OCI-LY1 (cell line): ENCODE results near the gene VPS35L.
A peak's percentile ranks its signal among the peaks of the same experiment; 100 is the strongest.

Source experiments
- H2AFZ ChIP-seq: fragments of 200-600 bp; sonication (generic), shearing (Covaris generic); 2 replicates; pipeline ENCODE4 v1.6.0; 2014; ENCODE audit warnings: antibody characterized with exemption, mild to moderate bottlenecking, low read length
- H3F3A ChIP-seq: fragments of 200-600 bp; sonication (generic), shearing (Covaris generic); 2 replicates; pipeline ENCODE4 v1.6.0; 2014; ENCODE audit warnings: mild to moderate bottlenecking, antibody characterized with exemption, low read length, moderate library complexity; ENCODE audit not compliant: insufficient read depth
- H3K27ac ChIP-seq: fragments of 200-600 bp; sonication (generic); 2 replicates; pipeline ENCODE4 v1.5.1; 2014; ENCODE audit warnings: low read length, mixed run types, mild to moderate bottlenecking, low read depth; ENCODE audit not compliant: poor library complexity, severe bottlenecking
- H3K27me3 ChIP-seq: fragments of 200-600 bp; sonication (generic); 2 replicates; pipeline ENCODE4 v1.6.0; 2014; ENCODE audit warnings: antibody characterized with exemption, mild to moderate bottlenecking, low read length, moderate library complexity; ENCODE audit not compliant: insufficient read depth
- H3K36me3 ChIP-seq: fragments of 200-600 bp; sonication (generic); 2 replicates; pipeline ENCODE4 v1.6.1; 2014; ENCODE audit warnings: mild to moderate bottlenecking, antibody characterized with exemption, low read length, moderate library complexity, mixed read lengths; ENCODE audit not compliant: insufficient read depth
- H3K4me1 ChIP-seq: fragments of 200-600 bp; sonication (generic); 2 replicates; pipeline ENCODE4 v1.5.1; 2014; ENCODE audit warnings: mild to moderate bottlenecking, low read length, moderate library complexity; ENCODE audit not compliant: insufficient read depth, severe bottlenecking
- H3K4me2 ChIP-seq: fragments of 200-600 bp; sonication (generic), shearing (Covaris generic); 2 replicates; pipeline ENCODE4 v1.6.1; 2014; ENCODE audit warnings: low read length
- H3K4me3 ChIP-seq: fragments of 200-600 bp; sonication (generic); 2 replicates; pipeline ENCODE4 v1.5.1; 2014; ENCODE audit warnings: low read length, low read depth, mild to moderate bottlenecking, mixed read lengths; ENCODE audit not compliant: poor library complexity, severe bottlenecking
- H3K79me2 ChIP-seq: fragments of 200-600 bp; shearing (Covaris generic); 2 replicates; pipeline ENCODE4 v1.6.1; 2016; ENCODE audit warnings: mixed run types, low read length, mixed read lengths; ENCODE audit not compliant: insufficient read depth
- H3K9ac ChIP-seq: fragments of 200-600 bp; sonication (generic), shearing (Covaris generic); 2 replicates; pipeline ENCODE4 v1.6.1; 2014; ENCODE audit warnings: mild to moderate bottlenecking, low read length, mixed read lengths
- H3K9me2 ChIP-seq: fragments of 200-600 bp; sonication (generic), shearing (Covaris generic); 2 replicates; pipeline ENCODE4 v1.6.1; 2014; ENCODE audit warnings: low read depth, mild to moderate bottlenecking, low read length, mixed read lengths
- H3K9me3 ChIP-seq: fragments of 200-600 bp; shearing (Covaris generic); 2 replicates; pipeline ENCODE4 v1.6.1; 2014; ENCODE audit warnings: low read length, mixed read lengths
- H4K20me1 ChIP-seq: fragments of 200-600 bp; sonication (generic), shearing (Covaris generic); 2 replicates; pipeline ENCODE4 v1.6.0; 2016; ENCODE audit warnings: mild to moderate bottlenecking, low read length; ENCODE audit not compliant: insufficient read depth
- CTCF ChIP-seq: fragments of 200-600 bp; sonication (generic), shearing (Covaris generic); IDR thresholded peaks from 2 replicates; pipeline ENCODE4 v1.5.1; 2017; ENCODE audit warnings: mild to moderate bottlenecking, antibody characterized with exemption, low read length, moderate library complexity, mixed read lengths
- EZH2 ChIP-seq: fragments of 200-600 bp; sonication (generic), shearing (Covaris generic); IDR thresholded peaks from 2 replicates; pipeline ENCODE4 v1.8.0; 2017; ENCODE audit warnings: borderline replicate concordance, mixed run types, mild to moderate bottlenecking, antibody characterized with exemption, low read length, moderate library complexity, mixed read lengths

VPS35L gene

GRCh38 chr16:19549673-19550072, 5.8 kb upstream of the VPS35L start:
- no peaks in the 10 kb centered on the region for H3K9me2 ChIP-seq
- H3K27ac ChIP-seq = no peak overlapping the region
- H3K9ac ChIP-seq = no peak overlapping the region
- H3K27me3 ChIP-seq = no peaks in the 10 kb centered on the region
- peaks cover 1% of the 10 kb centered on the region for H3K4me1 ChIP-seq
- no peaks in the 10 kb centered on the region; the same call in 1 of the 2 replicates for H3F3A ChIP-seq
- H3K4me2 ChIP-seq = no peak overlapping the region
- no peak overlapping the region for H2AFZ ChIP-seq
- H3K9me3 ChIP-seq = no peaks in the 10 kb centered on the region
- no peak overlapping the region for H3K4me3 ChIP-seq
- H3K36me3 ChIP-seq = peaks cover 62% of the 10 kb centered on the region
- TF ChIP-seq EZH2 = no peak
- TF ChIP-seq CTCF = no peak
- H3K79me2 ChIP-seq = no peaks in the 10 kb centered on the region
- H4K20me1 ChIP-seq = no peaks in the 10 kb centered on the region

- Histone ChIP-seq H3K79me2 (no peaks in the 10 kb centered on the region), H3K4me1 (peaks cover 14% of the 10 kb centered on the region), H3F3A (no peaks in the 10 kb centered on the region; the same call in 1 of the 2 replicates), H3K27ac (peak overlapping the region; percentile 86), H3K36me3 (peaks cover 6% of the 10 kb centered on the region; the same call in 1 of the 2 replicates), H3K9me3 (no peaks in the 10 kb centered on the region), H4K20me1 (no peaks in the 10 kb centered on the region), H3K4me3 (peak overlapping the region; percentile 84), H3K9ac (peak overlapping the region; percentile 86), H3K27me3 (no peaks in the 10 kb centered on the region), H2AFZ (no peak overlapping the region; the same call in 1 of the 2 replicates), H3K9me2 (no peaks in the 10 kb centered on the region), H3K4me2 (peak overlapping the region; percentile 63)
- TF ChIP-seq CTCF (peak; percentile 25; the same call in 1 of the 2 replicates), EZH2 (no peak)
Observed at GRCh38 chr16:19555938-19556771, 652 bp downstream of the VPS35L start.

GRCh38 chr16:19559242-19559910, 3.9 kb downstream of the VPS35L start:
- H2AFZ ChIP-seq = no peak overlapping the region
- H3K36me3 ChIP-seq = no peaks in the 10 kb centered on the region
- no peak overlapping the region for H3K4me2 ChIP-seq

More at GRCh38 chr16:19559242-19559910, 3.9 kb downstream of the VPS35L start:
- no peak overlapping the region for H3K27ac ChIP-seq
- H3K4me1 ChIP-seq = peaks cover 14% of the 10 kb centered on the region
- H3K9me2 ChIP-seq = no peaks in the 10 kb centered on the region
- no peak overlapping the region for H3K4me3 ChIP-seq
- TF ChIP-seq CTCF (peak; percentile 74), EZH2 (no peak)
- no peaks in the 10 kb centered on the region for H3F3A ChIP-seq
- H3K9me3 ChIP-seq = no peaks in the 10 kb centered on the region
- no peaks in the 10 kb centered on the region for H3K27me3 ChIP-seq
- H3K9ac ChIP-seq = no peak overlapping the region
- H3K79me2 ChIP-seq = no peaks in the 10 kb centered on the region
- H4K20me1 ChIP-seq = no peaks in the 10 kb centered on the region
